Keratinocyte (primary cell): ENCODE results near the gene DPH6.

Source experiments
- CTCF ChIP-seq, 3 experiments: IDR thresholded peaks in 1 of 3; conservative IDR thresholded peaks in 1 of 3; optimal IDR thresholded peaks in 1 of 3; 2 replicates in 2 of 3; 3 replicates in 1 of 3; pipeline versions ENCODE3 to v1.5.1; 2011; ENCODE audit warnings: low read length in 3 of 3, mild to moderate bottlenecking in 3 of 3, moderate library complexity in 2 of 3, control low read depth in 1 of 3, inconsistent platforms in 1 of 3; ENCODE audit not compliant: insufficient read depth in 2 of 3; ENCODE audit errors: extremely low read depth in 1 of 3
- EZH2 ChIP-seq: IDR thresholded peaks from one replicate; pipeline ENCODE4 v1.6.1; 2012; ENCODE audit warnings: inconsistent platforms, mild to moderate bottlenecking, low read length, moderate library complexity

GRCh38 chr15:35374661-35375060 lies 171.3 kb downstream of the DPH6 start:
- TF ChIP-seq CTCF (optimal IDR thresholded peaks at IDR 0.05 in 1 of 3, IDR thresholded peaks at IDR 0.05 in 1 of 3, conservative IDR thresholded peaks at IDR 0.05 in 1 of 3; ENCODE audit: extremely low read depth in 1 of 3, insufficient read depth in 2 of 3, low read length in 3 of 3) (no peak), EZH2 (no peak)
